PC-3 (cell line): ENCODE results near the gene ENO3. TPM values are rescaled to one million over a fixed set of nuclear protein-coding genes. Genes with fewer than 3 reads are reported as not detected.

Experiments used
- ATAC-seq: fragments of 200-7000 bp; cut with Tn5 transposase; 2 replicates; pipeline ENCODE4 v1.9.1; 2020; ENCODE audit warnings: mild to moderate bottlenecking, moderate library complexity
- BruUV-seq: library from RNA; stranded (reverse); fragments of 400-500 nt; replicated peaks from 2 replicates; lab custom pipeline; 2021; lab: Mats Ljungman, UMichigan
- CTCF ChIA-PET: fragments of 300-600 bp; sonication (Branson Sonifier 250); formaldehyde crosslinking; loops from one replicate; lab custom pipeline; 2022; ENCODE audit warnings: antibody characterized with exemption; lab: Charles Lee
- POLR2A ChIA-PET: fragments of 300-600 bp; sonication (Branson Sonifier 250); formaldehyde crosslinking; loops from one replicate; lab custom pipeline; 2022; ENCODE audit warnings: antibody characterized with exemption; ENCODE audit not compliant: unreplicated experiment; lab: Charles Lee
- DNase-seq: peaks from one replicate; pipeline ENCODE4 v3.0.0-alpha.2; 2015
- H2AFZ ChIP-seq: fragments of 300-600 bp; sonication (generic); 2 replicates; pipeline ENCODE4 v1.6.0; 2016; ENCODE audit warnings: antibody characterized with exemption, low read length
- H3F3A ChIP-seq: fragments of 300-600 bp; sonication (generic); one replicate; pipeline ENCODE4 v1.6.0; 2017; ENCODE audit warnings: antibody characterized with exemption, low read length, control low read depth, mild to moderate bottlenecking; ENCODE audit not compliant: unreplicated experiment
- H3K27ac ChIP-seq: fragments of 300-600 bp; sonication (generic); 2 replicates; pipeline ENCODE4 v1.5.1; 2016; ENCODE audit warnings: mild to moderate bottlenecking, low read length
- H3K27me3 ChIP-seq: fragments of 300-600 bp; sonication (generic); 2 replicates; pipeline ENCODE4 v1.6.1; 2016; ENCODE audit warnings: low read length, mixed read lengths
- H3K36me3 ChIP-seq: fragments of 300-600 bp; sonication (generic); 2 replicates; pipeline ENCODE4 v1.6.1; 2016; ENCODE audit warnings: low read depth, mixed run types, low read length, mixed read lengths
- H3K4me1 ChIP-seq: fragments of 300-600 bp; sonication (generic); 2 replicates; pipeline ENCODE4 v1.5.1; 2016; ENCODE audit warnings: low read length; ENCODE audit not compliant: insufficient read depth
- H3K4me2 ChIP-seq: fragments of 300-600 bp; sonication (generic); 2 replicates; pipeline ENCODE4 v1.6.0; 2016; ENCODE audit warnings: low read length
- H3K4me3 ChIP-seq: fragments of 300-600 bp; sonication (generic); 2 replicates; pipeline ENCODE4 v1.5.1; 2016; ENCODE audit warnings: mild to moderate bottlenecking, low read length, mixed read lengths
- H3K79me2 ChIP-seq: fragments of 300-600 bp; sonication (generic); 2 replicates; pipeline ENCODE4 v1.6.1; 2017; ENCODE audit warnings: low read length, mixed read lengths
- H3K9ac ChIP-seq: fragments of 300-600 bp; sonication (generic); 2 replicates; pipeline ENCODE4 v1.6.0; 2016; ENCODE audit warnings: mild to moderate bottlenecking, low read length
- H3K9me2 ChIP-seq: fragments of 300-600 bp; sonication (generic); replicated peaks from 2 replicates; pipeline ENCODE4 v1.6.1; 2016; ENCODE audit warnings: mixed run types, low read length, mixed read lengths
- H3K9me3 ChIP-seq: fragments of 300-600 bp; sonication (generic); 2 replicates; pipeline ENCODE4 v1.6.1; 2016; ENCODE audit warnings: low read length, mixed read lengths
- H4K20me1 ChIP-seq: fragments of 300-600 bp; sonication (generic); 2 replicates; pipeline ENCODE4 v1.6.1; 2016; ENCODE audit warnings: low read length, mixed read lengths
- CTCF ChIP-seq: fragments of 300-600 bp; sonication (generic); conservative IDR thresholded peaks from 2 replicates; pipeline ENCODE4 v1.5.1; 2017; ENCODE audit warnings: antibody characterized with exemption, low read depth, mild to moderate bottlenecking, low read length
- EZH2 ChIP-seq: fragments of 300-600 bp; sonication (generic); IDR thresholded peaks from one replicate; pipeline ENCODE4 v1.6.1; 2017; ENCODE audit warnings: antibody characterized with exemption, mild to moderate bottlenecking, low read length; ENCODE audit not compliant: unreplicated experiment
- EZH2phosphoT487 ChIP-seq: fragments of 300-600 bp; sonication (generic); IDR thresholded peaks from 2 replicates; pipeline ENCODE4 v1.6.1; 2018; ENCODE audit warnings: mild to moderate bottlenecking, antibody characterized with exemption, low read length, borderline replicate concordance
- intact Hi-C: fragments of 100-400 bp; cut with micrococcal nuclease; formaldehyde crosslinking; loops from 2 replicates; pipeline ENCODE4 v1.9.0; 2023
- total RNA-seq: library from RNA; depleted of rRNA; stranded (reverse); fragments of >200 nt; gene quantifications from 2 replicates; pipeline ENCODE4 v1.2.3, GENCODE V29; 2014

Gene ENO3
- total RNA-seq, 1 experiment from 2014 or later: 2.4 TPM

- ChIA-PET POLR2A (no interaction called here), CTCF (no interaction called here)
- H3K79me2 ChIP-seq: peaks cover 8% of the 10 kb centered on the region; the same call in 1 of the 2 replicates
- no peak overlapping the region for H3K4me3 ChIP-seq
- no peak for ATAC-seq
- no peak overlapping the region for H3K27ac ChIP-seq
- no peaks in the 10 kb centered on the region for H4K20me1 ChIP-seq
- BruUV-seq: no TSS peak
- intact Hi-C loops: no loop called here
- H3K4me2 ChIP-seq: no peak overlapping the region
- DNase-seq: no peak
- no peaks in the 10 kb centered on the region for H3F3A ChIP-seq
- H3K9ac ChIP-seq: no peak overlapping the region
- H2AFZ ChIP-seq: no peak overlapping the region
- H3K9me3 ChIP-seq: no peaks in the 10 kb centered on the region
- H3K36me3 ChIP-seq: no peaks in the 10 kb centered on the region; the same call in 1 of the 2 replicates
- H3K27me3 ChIP-seq: no peaks in the 10 kb centered on the region
- no peaks in the 10 kb centered on the region for H3K9me2 ChIP-seq
- TF ChIP-seq CTCF: no peak
- no peak for TF ChIP-seq EZH2
- TF ChIP-seq EZH2phosphoT487: no peak
- peaks cover 14% of the 10 kb centered on the region for H3K4me1 ChIP-seq
Measured at GRCh38 chr17:4971826-4972225, 20.9 kb downstream of the ENO3 start.

GRCh38 chr17:4972322-4972721 is 21.4 kb downstream of the ENO3 start:
- Histone ChIP-seq H3K4me1 (peaks cover 13% of the 10 kb centered on the region), H3K4me2 (no peak overlapping the region), H3K9me3 (no peaks in the 10 kb centered on the region), H4K20me1 (no peaks in the 10 kb centered on the region), H3F3A (no peaks in the 10 kb centered on the region), H3K27ac (no peak overlapping the region), H3K4me3 (no peak overlapping the region), H3K79me2 (peaks cover 8% of the 10 kb centered on the region; the same call in 1 of the 2 replicates), H3K9me2 (no peaks in the 10 kb centered on the region), H3K27me3 (no peaks in the 10 kb centered on the region), H2AFZ (no peak overlapping the region), H3K9ac (no peak overlapping the region), H3K36me3 (no peaks in the 10 kb centered on the region; the same call in 1 of the 2 replicates)
- ATAC-seq (no peak), DNase-seq (no peak)
- CTCF ChIA-PET: no interaction called here
- POLR2A ChIA-PET: no interaction called here
- TF ChIP-seq EZH2phosphoT487: no peak
- no peak for TF ChIP-seq EZH2
- no peak for TF ChIP-seq CTCF
- BruUV-seq: no TSS peak
- intact Hi-C loops: no loop called here

GRCh38 chr17:4972752-4973151 is 21.8 kb downstream of the ENO3 start:
- ATAC-seq: no peak
- ChIA-PET POLR2A (no interaction called here), CTCF (no interaction called here)

More at GRCh38 chr17:4972752-4973151, 21.8 kb downstream of the ENO3 start:
- Histone ChIP-seq H2AFZ (no peak overlapping the region), H3K9me3 (no peaks in the 10 kb centered on the region), H3K36me3 (peaks cover under 1% of the 10 kb centered on the region; the same call in 1 of the 2 replicates), H3K4me3 (no peak overlapping the region), H4K20me1 (no peaks in the 10 kb centered on the region), H3K79me2 (peaks cover 8% of the 10 kb centered on the region; the same call in 1 of the 2 replicates), H3K27ac (no peak overlapping the region), H3K9me2 (no peaks in the 10 kb centered on the region), H3K4me2 (no peak overlapping the region), H3F3A (no peaks in the 10 kb centered on the region), H3K27me3 (no peaks in the 10 kb centered on the region), H3K4me1 (peaks cover 13% of the 10 kb centered on the region), H3K9ac (no peak overlapping the region)
- TSS peak; percentile 14 for BruUV-seq
- intact Hi-C loops: no loop called here
- no peak for DNase-seq
- TF ChIP-seq EZH2phosphoT487: no peak
- TF ChIP-seq CTCF: no peak
- no peak for TF ChIP-seq EZH2
